Raji (cell line): ENCODE results near the gene OR2H2.

Experiments
- POLR2A ChIP-seq: IDR thresholded peaks from 2 replicates; pipeline ENCODE4 v1.6.1; 2011; ENCODE audit warnings: low read depth, low read length, control low read depth; ENCODE audit not compliant: insufficient read depth

Gene OR2H2

GRCh38 chr6:29632789-29633533 lies 48.0 kb downstream of the OR2H2 start, which contains the start of gene GABBR1:
Gene GABBR1 (minus strand): TSS chr6:29633183. CDS start chr6:29632385, 798 bp downstream.
- peak; percentile 43 for TF ChIP-seq POLR2A

- TF ChIP-seq POLR2A = no peak
These were observed 48.6 kb downstream of the OR2H2 start for GRCh38 chr6:29633534-29633905.

- no peak for TF ChIP-seq POLR2A
These were observed 52.3 kb downstream of the OR2H2 start for GRCh38 chr6:29637247-29637646.
